Activated B cell treated with CpG ODN at 0.5 μM for 24 hours (primary cell): ENCODE measurements around the gene ZC3H8. TPM values are rescaled to one million over a fixed set of nuclear protein-coding genes. Genes with fewer than 3 reads are reported as not detected.

Source experiments
- ATAC-seq: fragments of 200-7000 bp; cut with Tn5 transposase; one replicate; pipeline ENCODE4 v1.10.0; 2021; ENCODE audit warnings: low read depth, mild to moderate bottlenecking, moderate library complexity
- CTCF ChIA-PET: fragments of 350-600 bp; sonication (Branson Sonifier 250); formaldehyde crosslinking; loops from one replicate; lab custom pipeline; 2021; ENCODE audit warnings: antibody characterized with exemption; lab: Charles Lee
- POLR2A ChIA-PET: fragments of 350-600 bp; sonication (Branson Sonifier 250); formaldehyde crosslinking; loops from one replicate; lab custom pipeline; 2021; ENCODE audit warnings: antibody characterized with exemption; lab: Charles Lee
- DNase-seq: peaks from one replicate; pipeline ENCODE4 v3.0.0; 2022
- H3K27ac Mint-ChIP-seq: one replicate; pipeline ENCODE4 v1.8.0; 2020; ENCODE audit warnings: mixed read lengths
- H3K27me3 Mint-ChIP-seq: one replicate; pipeline ENCODE4 v1.8.0; 2021; ENCODE audit warnings: mixed read lengths
- H3K36me3 Mint-ChIP-seq: one replicate; pipeline ENCODE4 v1.8.0; 2021; ENCODE audit warnings: low read depth, mixed read lengths
- H3K4me1 Mint-ChIP-seq: one replicate; pipeline ENCODE4 v1.8.0; 2021; ENCODE audit warnings: mixed read lengths
- H3K4me3 Mint-ChIP-seq: one replicate; pipeline ENCODE4 v1.8.0; 2020; ENCODE audit warnings: mild to moderate bottlenecking, mixed read lengths
- H3K9me3 Mint-ChIP-seq: one replicate; pipeline ENCODE4 v1.8.0; 2020; ENCODE audit warnings: mixed read lengths
- intact Hi-C: fragments of 100-400 bp; cut with micrococcal nuclease; formaldehyde crosslinking; loops from one replicate; pipeline ENCODE4 v1.15.1; 2024
- total RNA-seq: library from RNA; stranded (reverse); gene quantifications from 2 replicates; pipeline ENCODE4 v1.2.3, GENCODE V29; 2022
- TF ChIP-seq, protein P1 (sequence below): fragments of 200-600 bp; IDR thresholded peaks from one replicate; pipeline ENCODE4 v1.8.0; 2022; ENCODE audit warnings: antibody characterized with exemption, mild to moderate bottlenecking

ZC3H8 gene
- total RNA-seq, 1 donor from 2014 or later, result 25.7 TPM

DNA sequence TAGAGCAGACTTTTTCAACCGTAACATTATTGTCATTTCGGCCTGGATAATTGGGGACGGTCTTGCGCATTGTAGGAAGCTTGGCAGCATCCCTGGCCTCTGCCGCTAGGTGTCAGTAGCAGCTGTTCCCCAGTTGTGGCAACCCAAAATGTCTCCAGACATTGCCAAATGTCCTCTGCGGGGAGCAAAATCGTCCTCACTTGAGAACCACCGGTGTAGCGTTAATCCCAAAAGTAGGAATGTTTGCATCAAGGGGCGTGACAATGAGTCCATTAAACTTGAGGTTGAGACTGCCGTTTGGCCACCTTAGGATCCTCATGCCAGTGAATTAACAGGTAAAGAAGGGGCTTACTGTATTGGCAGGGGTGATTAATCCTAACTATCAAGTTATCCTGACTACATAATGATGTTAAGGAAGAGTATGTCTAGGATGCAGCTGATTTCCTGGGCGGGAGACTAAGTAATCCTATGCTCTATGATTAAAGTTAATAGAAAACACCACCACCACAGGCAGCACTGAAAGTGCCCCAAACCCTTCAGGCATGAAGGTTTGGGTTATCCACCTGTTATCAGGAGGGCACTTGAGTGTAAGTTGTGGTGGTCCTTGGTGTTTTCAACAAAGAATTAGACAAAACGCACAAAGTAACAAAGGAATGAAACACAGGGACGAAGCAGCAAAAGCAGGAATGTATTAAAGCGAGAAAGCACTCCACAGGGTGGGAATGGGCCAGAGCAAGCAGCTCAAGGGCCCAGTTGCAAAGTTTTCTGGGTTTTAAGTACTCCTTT, 4.9 kb upstream of the ZC3H8 start:
- POLR2A ChIA-PET, result interaction anchor here (0.7 to 2.6 kb wide), 3 partner anchors 15 to 227 kb away, joined by 5 to 15 read pairs (median 5); partner anchors contain the start of gene RGPD8
- TF ChIP-seq, protein P1, sequence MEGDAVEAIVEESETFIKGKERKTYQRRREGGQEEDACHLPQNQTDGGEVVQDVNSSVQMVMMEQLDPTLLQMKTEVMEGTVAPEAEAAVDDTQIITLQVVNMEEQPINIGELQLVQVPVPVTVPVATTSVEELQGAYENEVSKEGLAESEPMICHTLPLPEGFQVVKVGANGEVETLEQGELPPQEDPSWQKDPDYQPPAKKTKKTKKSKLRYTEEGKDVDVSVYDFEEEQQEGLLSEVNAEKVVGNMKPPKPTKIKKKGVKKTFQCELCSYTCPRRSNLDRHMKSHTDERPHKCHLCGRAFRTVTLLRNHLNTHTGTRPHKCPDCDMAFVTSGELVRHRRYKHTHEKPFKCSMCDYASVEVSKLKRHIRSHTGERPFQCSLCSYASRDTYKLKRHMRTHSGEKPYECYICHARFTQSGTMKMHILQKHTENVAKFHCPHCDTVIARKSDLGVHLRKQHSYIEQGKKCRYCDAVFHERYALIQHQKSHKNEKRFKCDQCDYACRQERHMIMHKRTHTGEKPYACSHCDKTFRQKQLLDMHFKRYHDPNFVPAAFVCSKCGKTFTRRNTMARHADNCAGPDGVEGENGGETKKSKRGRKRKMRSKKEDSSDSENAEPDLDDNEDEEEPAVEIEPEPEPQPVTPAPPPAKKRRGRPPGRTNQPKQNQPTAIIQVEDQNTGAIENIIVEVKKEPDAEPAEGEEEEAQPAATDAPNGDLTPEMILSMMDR, result peak; percentile 68
- Mint-ChIP-seq H3K36me3 (no peaks in the 10 kb centered on the region), H3K4me3 (peak overlapping the region; percentile 75), H3K27me3 (no peaks in the 10 kb centered on the region), H3K27ac (no peak overlapping the region), H3K4me1 (peaks cover 14% of the 10 kb centered on the region), H3K9me3 (peaks cover 2% of the 10 kb centered on the region)
- intact Hi-C loops, result loop anchor here (1.0 to 5.0 kb wide), 5 partner anchors 16 to 372 kb away; partner anchors contain the start of genes CHCHD5 and ZC3H6
- peak; percentile 66 for DNase-seq
- CTCF ChIA-PET, result interaction anchor here (1.0 to 2.9 kb wide), 9 partner anchors 9 to 241 kb away, joined by 3 to 14 read pairs (median 3); no protein-coding TSS in a partner anchor
- peak; percentile 38 for ATAC-seq

DNA sequence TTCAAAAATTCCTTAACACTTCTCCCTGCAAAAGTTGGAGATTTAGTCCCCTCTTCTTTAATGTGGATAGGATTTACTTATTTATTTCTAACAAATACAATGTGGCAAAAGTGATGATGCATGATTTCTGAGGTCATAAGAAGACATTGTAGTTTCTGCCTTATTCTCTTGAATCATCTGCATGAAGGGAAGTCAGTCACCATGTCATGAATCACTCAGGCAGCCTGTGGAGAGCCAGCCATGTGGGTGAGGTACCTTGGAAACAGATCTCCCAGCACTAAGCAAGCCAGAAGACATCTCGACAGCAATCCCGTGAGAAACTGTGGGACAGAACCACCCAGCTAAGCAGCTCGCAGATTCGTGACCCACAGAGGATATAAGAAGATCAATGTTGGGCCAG, 2.7 kb upstream of the ZC3H8 start:
- POLR2A ChIA-PET, result interaction anchor here (1.2 kb wide), 1 partner anchor 17 kb away, joined by 3 read pairs; no protein-coding TSS in a partner anchor
- intact Hi-C loops, result loop anchor here (5.0 kb wide), 3 partner anchors 65 to 325 kb away; partner anchors contain the start of gene CHCHD5
- Mint-ChIP-seq H3K27ac (no peak overlapping the region), H3K4me1 (peaks cover 14% of the 10 kb centered on the region), H3K9me3 (no peaks in the 10 kb centered on the region), H3K36me3 (peaks cover 3% of the 10 kb centered on the region), H3K27me3 (no peaks in the 10 kb centered on the region), H3K4me3 (no peak overlapping the region)
- ATAC-seq (no peak), DNase-seq (no peak)
- TF ChIP-seq, protein P1, result no peak
- CTCF ChIA-PET, result interaction anchor here (1.1 kb wide), 1 partner anchor 210 kb away, joined by 3 read pairs; no protein-coding TSS in a partner anchor

DNA sequence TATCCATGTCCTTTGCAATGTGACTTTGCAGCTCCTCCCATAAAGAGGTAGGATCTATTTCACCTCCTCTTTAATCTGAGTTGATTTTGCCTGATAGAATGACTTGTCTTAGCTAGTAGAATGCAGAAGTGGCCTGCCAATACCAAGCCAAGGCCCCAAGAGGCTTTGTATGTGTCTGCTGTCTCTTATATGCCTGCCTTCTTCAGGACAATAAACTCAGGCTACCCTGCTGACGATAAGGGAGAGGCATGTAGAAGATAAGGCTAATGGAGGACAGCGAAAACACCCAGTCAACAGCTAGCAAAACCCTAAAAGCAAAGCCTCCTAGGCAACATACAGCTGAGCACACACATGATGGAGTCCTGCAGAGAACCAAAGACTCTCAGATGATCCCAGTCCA, 1.8 kb upstream of the ZC3H8 start:
- POLR2A ChIA-PET, result interaction anchor here (1.2 kb wide), 1 partner anchor 18 kb away, joined by 3 read pairs; no protein-coding TSS in a partner anchor
- DNase-seq (no peak), ATAC-seq (no peak)
- Mint-ChIP-seq H3K36me3 (peaks cover 3% of the 10 kb centered on the region), H3K27ac (no peak overlapping the region), H3K4me3 (no peak overlapping the region), H3K4me1 (peaks cover 14% of the 10 kb centered on the region), H3K27me3 (no peaks in the 10 kb centered on the region), H3K9me3 (no peaks in the 10 kb centered on the region)
- CTCF ChIA-PET, result interaction anchor here (0.9 kb wide), 1 partner anchor 135 kb away, joined by 3 read pairs; no protein-coding TSS in a partner anchor
- TF ChIP-seq, protein P1, result no peak
- intact Hi-C loops, result loop anchor here (5.0 kb wide), 3 partner anchors 66 to 326 kb away; partner anchors contain the start of gene CHCHD5

DNA sequence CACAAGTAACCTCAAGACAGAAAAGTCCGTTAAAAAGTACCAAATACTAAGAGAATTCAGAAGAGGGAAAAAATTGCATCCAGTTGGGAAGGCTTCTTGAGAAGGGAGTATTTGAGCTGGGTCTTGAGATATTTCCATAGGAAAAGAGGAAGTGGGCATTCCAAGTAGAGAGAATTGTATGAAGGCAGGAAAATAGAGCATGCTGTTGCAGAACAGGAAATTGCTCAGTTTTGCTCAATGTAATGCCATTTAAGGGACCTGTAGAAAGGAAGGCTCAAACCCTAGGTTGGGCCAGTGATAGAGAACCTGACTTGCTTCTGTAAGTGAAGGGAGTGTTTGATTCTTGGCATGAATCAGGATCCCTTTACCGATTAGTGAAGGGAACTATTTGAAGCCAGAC, 1.0 kb upstream of the ZC3H8 start:
- Mint-ChIP-seq H3K4me1 (peaks cover 14% of the 10 kb centered on the region), H3K27me3 (no peaks in the 10 kb centered on the region), H3K27ac (peak overlapping the region; percentile 47), H3K4me3 (no peak overlapping the region), H3K36me3 (peaks cover 3% of the 10 kb centered on the region), H3K9me3 (no peaks in the 10 kb centered on the region)
- ChIA-PET CTCF (no interaction called here), POLR2A (interaction anchor here (0.8 to 1.4 kb wide), 3 partner anchors 19 to 134 kb away, joined by 3 to 4 read pairs (median 4); no protein-coding TSS in a partner anchor)
- no peak for DNase-seq
- no peak for ATAC-seq
- TF ChIP-seq, protein P1, result no peak
- intact Hi-C loops, result loop anchor here (1.0 to 5.0 kb wide), 4 partner anchors 66 to 326 kb away; partner anchors contain the start of genes CHCHD5 and POLR1B
